Activated CD4-positive, alpha-beta T cell treated with anti-CD3 and anti-CD28 coated beads for 24 hours (primary cell): ENCODE measurements around the gene IQCB1.
"Not testable (repeated sequence)": the region's sequence is repeated elsewhere in the genome, so short reads cannot be mapped to it uniquely, and the experiment has no call there.

Experiments used
- DNase-seq, 2 donors: peaks; one replicate each; pipeline ENCODE4 v3.0.0-alpha.2; 2020; ENCODE audit warnings: low read depth in 2 of 2

Gene IQCB1

GRCh38 chr3:121834671-121835464, at the start of gene IQCB1, which contains the start of gene EAF2:
Gene IQCB1 (minus strand): TSS chr3:121835060. CDS start chr3:121828960, 6,100 bp downstream.
Gene EAF2 (plus strand): TSS chr3:121835209. CDS start chr3:121835286, 77 bp downstream.
- DNase-seq = peak; percentile 88 to 90

- DNase-seq = no peak
Observed at GRCh38 chr3:121883507-121883906, 48.6 kb upstream of the IQCB1 start.

GRCh38 chr3:121878411-121878810, 43.6 kb upstream of the IQCB1 start:
- no peak for DNase-seq

- DNase-seq = no peak
Observed at GRCh38 chr3:121871430-121871829, 36.6 kb upstream of the IQCB1 start.

- DNase-seq = no peak
Observed at GRCh38 chr3:121870717-121871116, 35.9 kb upstream of the IQCB1 start.

GRCh38 chr3:121869736-121870135, 34.9 kb upstream of the IQCB1 start:
- no peak for DNase-seq

- no peak for DNase-seq
Observed at GRCh38 chr3:121863801-121864200, 28.9 kb upstream of the IQCB1 start.

- not testable (repeated sequence) for DNase-seq
Observed at GRCh38 chr3:121863247-121863646, 28.4 kb upstream of the IQCB1 start.

- not testable (repeated sequence) for DNase-seq
Observed at GRCh38 chr3:121857778-121858177, 22.9 kb upstream of the IQCB1 start.

- DNase-seq = no peak
Observed at GRCh38 chr3:121855555-121855954, 20.7 kb upstream of the IQCB1 start.

- no peak for DNase-seq
Observed at GRCh38 chr3:121852256-121852655, 17.4 kb upstream of the IQCB1 start.

GRCh38 chr3:121844892-121845291, 10.0 kb upstream of the IQCB1 start:
- no peak for DNase-seq

GRCh38 chr3:121839962-121840361, 5.1 kb upstream of the IQCB1 start:
- no peak for DNase-seq

- DNase-seq = no peak
Observed at GRCh38 chr3:121836481-121836880, 1.6 kb upstream of the IQCB1 start.

- DNase-seq = no peak
Observed at GRCh38 chr3:121836064-121836463, 1.2 kb upstream of the IQCB1 start.

- DNase-seq = no peak
Observed at GRCh38 chr3:121835465-121835801, 573 bp upstream of the IQCB1 start.

GRCh38 chr3:121834157-121834670, 646 bp downstream of the IQCB1 start:
- no peak for DNase-seq

GRCh38 chr3:121822973-121823372, 11.9 kb downstream of the IQCB1 start:
- no peak for DNase-seq

GRCh38 chr3:121821421-121822199, 13.2 kb downstream of the IQCB1 start:
- DNase-seq = no peak

GRCh38 chr3:121819236-121819635, 15.6 kb downstream of the IQCB1 start:
- DNase-seq = no peak

- no peak for DNase-seq
Observed at GRCh38 chr3:121818578-121818977, 16.3 kb downstream of the IQCB1 start.

- no peak for DNase-seq
Observed at GRCh38 chr3:121817753-121818152, 17.1 kb downstream of the IQCB1 start.

GRCh38 chr3:121809249-121809648, 25.6 kb downstream of the IQCB1 start:
- no peak for DNase-seq
